Activated CD8-positive, alpha-beta memory T cell treated with anti-CD3 and anti-CD28 coated beads, Interleukin-2, amount 10 ng/mL, durations not matched to agents 7 days and 5 days (primary cell): Measurements from ENCODE around the gene TMPRSS9. TPM values are rescaled to one million over a fixed set of nuclear protein-coding genes. Genes with fewer than 3 reads are reported as not detected.
A peak's percentile ranks its signal among the peaks of the same experiment; 100 is the strongest.

Source experiments
- ATAC-seq: fragments of 150-1000 bp; cut with Tn5 transposase; one replicate; pipeline ENCODE4 v1.10.0; 2021; ENCODE audit warnings: moderate library complexity
- CTCF ChIA-PET: fragments of 350-600 bp; sonication (Branson Sonifier 250); formaldehyde crosslinking; loops from one replicate; lab custom pipeline; 2021; ENCODE audit warnings: antibody characterized with exemption; lab: Charles Lee
- DNase-seq: peaks from one replicate; pipeline ENCODE4 v3.0.0-alpha.2; 2020
- H3K27ac Mint-ChIP-seq: one replicate; pipeline ENCODE4 v1.8.0; 2021; ENCODE audit warnings: mild to moderate bottlenecking, mixed read lengths
- H3K27me3 Mint-ChIP-seq: one replicate; pipeline ENCODE4 v1.8.0; 2021; ENCODE audit warnings: mixed read lengths
- H3K36me3 Mint-ChIP-seq: one replicate; pipeline ENCODE4 v1.8.0; 2021; ENCODE audit warnings: mild to moderate bottlenecking, mixed read lengths
- H3K4me1 Mint-ChIP-seq: one replicate; pipeline ENCODE4 v1.8.0; 2021; ENCODE audit warnings: mixed read lengths
- H3K4me3 Mint-ChIP-seq: one replicate; pipeline ENCODE4 v1.8.0; 2021; ENCODE audit warnings: mild to moderate bottlenecking, moderate library complexity, mixed read lengths
- H3K9me3 Mint-ChIP-seq: one replicate; pipeline ENCODE4 v1.8.0; 2022; ENCODE audit warnings: low read depth, mixed read lengths
- total RNA-seq, 2 experiments: library from RNA; stranded (reverse); gene quantifications; one replicate each; pipeline ENCODE4 v1.2.3, GENCODE V29; 2021

TMPRSS9 gene
- total RNA-seq, 2 experiments from 2014 or later: not detected

DNA sequence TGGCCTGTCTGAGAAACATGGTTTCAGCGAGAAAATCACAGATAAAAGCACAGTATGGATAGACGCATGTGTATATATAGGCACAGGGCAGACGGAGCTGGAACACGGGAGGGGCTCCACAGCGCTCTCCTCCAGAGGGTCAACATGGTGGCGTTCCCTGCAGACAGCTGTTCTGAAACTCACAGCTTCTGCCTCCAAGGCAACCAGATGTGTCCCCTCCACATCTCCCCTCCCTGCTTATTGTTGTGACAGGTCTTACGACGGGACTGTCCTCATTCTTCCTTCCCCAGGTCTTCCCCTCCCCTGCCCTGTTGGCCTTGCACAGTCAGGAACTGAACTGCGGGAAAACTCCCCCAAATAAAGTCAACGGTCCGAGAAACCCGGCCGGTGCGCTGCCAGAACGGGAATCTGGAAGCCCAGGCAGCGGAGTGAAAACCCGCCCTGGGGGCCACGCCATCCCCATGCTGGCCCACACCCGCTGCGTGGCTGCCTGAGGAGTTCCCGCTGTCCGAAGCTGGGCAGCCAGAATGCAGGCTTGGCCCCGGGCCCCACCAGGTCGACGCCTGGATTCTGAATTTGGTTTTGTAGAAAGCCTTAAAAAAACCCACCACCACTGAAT, 70.0 kb downstream of the TMPRSS9 start:
- CTCF ChIA-PET: interaction anchor here (1.0 kb wide), 1 partner anchor 218 kb away, joined by 3 read pairs; no protein-coding TSS in a partner anchor
- DNase-seq: no peak
- Mint-ChIP-seq H3K27me3 (no peaks in the 10 kb centered on the region), H3K36me3 (peaks cover 24% of the 10 kb centered on the region), H3K4me3 (no peak overlapping the region), H3K9me3 (no peaks in the 10 kb centered on the region), H3K4me1 (peaks cover 12% of the 10 kb centered on the region), H3K27ac (peak overlapping the region; percentile 16)
- no peak for ATAC-seq

DNA sequence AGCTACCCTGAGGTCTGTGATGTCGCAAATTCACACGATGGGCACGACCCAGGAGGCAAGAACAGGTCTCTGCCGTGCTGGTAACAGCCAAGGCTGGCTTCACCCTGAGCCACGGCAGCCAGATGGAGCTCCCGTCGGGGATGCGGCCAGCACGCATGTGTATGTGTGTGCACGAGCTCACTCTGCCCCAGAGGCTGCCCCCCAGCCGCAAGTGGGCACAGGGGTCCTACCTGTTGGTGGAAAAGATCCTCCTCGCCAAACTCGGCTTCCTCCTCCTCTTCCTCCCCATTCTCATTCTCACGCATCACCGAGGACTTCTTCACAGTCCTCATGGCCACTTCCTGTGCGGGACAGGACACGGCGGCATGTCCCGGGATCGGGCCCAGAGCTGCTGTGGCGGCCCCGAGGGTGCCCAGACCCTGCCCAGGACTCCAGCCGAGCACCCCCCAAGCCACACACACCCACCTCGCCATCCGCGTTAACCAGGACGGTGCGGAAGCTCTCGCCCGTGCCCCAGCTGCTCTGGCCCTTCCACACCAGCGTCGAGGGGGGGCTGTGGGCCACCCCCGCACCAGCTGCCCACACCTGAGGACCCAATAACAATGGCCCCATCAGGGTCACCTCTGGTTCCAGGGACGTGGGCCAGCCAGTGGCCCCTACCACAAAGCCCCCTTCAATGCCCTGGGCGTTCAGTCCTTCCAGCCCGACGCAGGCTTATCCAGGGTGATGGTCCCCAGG, 71.4 kb downstream of the TMPRSS9 start:
- no peak overlapping the region for H3K27ac Mint-ChIP-seq

GRCh38 chr19:2432131-2432848, 72.2 kb downstream of the TMPRSS9 start:
- Mint-ChIP-seq H3K27ac (no peak overlapping the region), H3K27me3 (no peaks in the 10 kb centered on the region), H3K4me3 (no peak overlapping the region), H3K36me3 (peaks cover 28% of the 10 kb centered on the region), H3K4me1 (peaks cover 7% of the 10 kb centered on the region), H3K9me3 (no peaks in the 10 kb centered on the region)
- ATAC-seq: no peak
- no peak for DNase-seq
- CTCF ChIA-PET: no interaction called here

More for the DNA sequence above, 71.4 kb downstream of the TMPRSS9 start:
- Mint-ChIP-seq H3K36me3 (peaks cover 26% of the 10 kb centered on the region), H3K4me1 (peaks cover 8% of the 10 kb centered on the region), H3K4me3 (no peak overlapping the region), H3K27me3 (no peaks in the 10 kb centered on the region), H3K9me3 (no peaks in the 10 kb centered on the region)
- CTCF ChIA-PET: interaction anchor here (1.0 kb wide), 1 partner anchor 183 kb away, joined by 3 read pairs; no protein-coding TSS in a partner anchor
- ATAC-seq (no peak), DNase-seq (no peak)

DNA sequence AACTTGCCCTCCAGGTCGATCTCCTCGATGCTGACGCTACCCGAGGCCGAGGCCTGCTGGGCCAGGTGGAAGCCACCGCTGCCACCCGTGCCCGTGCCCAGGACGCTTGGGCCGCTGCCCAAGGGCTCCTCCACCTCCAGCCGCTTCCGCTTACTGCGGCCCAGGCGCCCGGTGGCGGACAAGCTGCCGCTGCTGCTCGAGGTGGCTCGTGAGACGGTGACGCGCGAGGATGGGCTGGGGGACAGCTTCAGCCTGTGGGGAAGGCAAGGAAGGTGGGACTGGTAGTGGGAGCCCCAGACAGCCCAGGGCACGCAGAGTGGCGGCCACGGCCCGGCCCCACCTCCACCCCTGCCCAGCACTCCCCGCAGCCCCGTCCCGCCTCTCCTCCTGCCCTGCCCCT, 73.8 kb downstream of the TMPRSS9 start:
- Mint-ChIP-seq H3K4me1 (no peaks in the 10 kb centered on the region), H3K27ac (no peak overlapping the region), H3K36me3 (peaks cover 33% of the 10 kb centered on the region), H3K4me3 (no peak overlapping the region), H3K9me3 (no peaks in the 10 kb centered on the region), H3K27me3 (no peaks in the 10 kb centered on the region)
- ATAC-seq (no peak), DNase-seq (no peak)
- CTCF ChIA-PET: no interaction called here

GRCh38 chr19:2434267-2434666, 74.2 kb downstream of the TMPRSS9 start:
- DNase-seq: no peak
- no peaks in the 10 kb centered on the region for H3K9me3 Mint-ChIP-seq
- CTCF ChIA-PET: no interaction called here
- peaks cover 33% of the 10 kb centered on the region for H3K36me3 Mint-ChIP-seq
- no peaks in the 10 kb centered on the region for H3K4me1 Mint-ChIP-seq
- no peak overlapping the region for H3K4me3 Mint-ChIP-seq
- H3K27me3 Mint-ChIP-seq: no peaks in the 10 kb centered on the region
- no peak overlapping the region for H3K27ac Mint-ChIP-seq
- no peak for ATAC-seq

GRCh38 chr19:2434721-2435265, 74.7 kb downstream of the TMPRSS9 start:
- Mint-ChIP-seq H3K27ac (no peak overlapping the region), H3K9me3 (no peaks in the 10 kb centered on the region), H3K27me3 (no peaks in the 10 kb centered on the region), H3K36me3 (peaks cover 32% of the 10 kb centered on the region), H3K4me1 (no peaks in the 10 kb centered on the region), H3K4me3 (no peak overlapping the region)
- DNase-seq: no peak
- CTCF ChIA-PET: no interaction called here
- ATAC-seq: no peak

DNA sequence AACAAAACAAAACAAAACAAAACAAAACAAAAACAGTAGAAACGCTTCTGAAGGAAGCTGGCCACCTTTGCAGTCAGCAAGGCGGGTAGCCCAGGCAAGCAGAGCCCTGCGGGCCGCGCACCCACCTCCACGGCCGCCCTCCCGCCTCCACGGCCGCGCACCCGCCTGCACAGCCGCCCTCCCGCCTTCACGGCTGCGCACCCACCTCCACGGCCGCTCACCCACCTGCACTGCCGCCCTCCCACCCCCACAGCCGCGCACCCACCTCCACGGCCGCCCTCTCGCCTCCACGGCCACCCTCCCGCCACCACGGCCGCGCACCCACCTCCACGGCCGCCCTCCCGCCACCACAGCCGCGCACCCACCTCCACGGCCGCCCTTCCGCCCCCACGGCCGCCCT, 76.3 kb downstream of the TMPRSS9 start:
- Mint-ChIP-seq H3K4me1 (no peaks in the 10 kb centered on the region), H3K4me3 (no peak overlapping the region), H3K36me3 (peaks cover 27% of the 10 kb centered on the region), H3K27me3 (no peaks in the 10 kb centered on the region), H3K9me3 (no peaks in the 10 kb centered on the region), H3K27ac (no peak overlapping the region)
- CTCF ChIA-PET: no interaction called here
- no peak for ATAC-seq
- DNase-seq: no peak

- Mint-ChIP-seq H3K36me3 (peaks cover 27% of the 10 kb centered on the region), H3K4me1 (no peaks in the 10 kb centered on the region), H3K27ac (no peak overlapping the region), H3K4me3 (no peak overlapping the region), H3K27me3 (no peaks in the 10 kb centered on the region), H3K9me3 (no peaks in the 10 kb centered on the region)
- DNase-seq (no peak), ATAC-seq (no peak)
- CTCF ChIA-PET: no interaction called here
These were observed 76.9 kb downstream of the TMPRSS9 start for GRCh38 chr19:2436926-2437325.

GRCh38 chr19:2438178-2438577, 78.1 kb downstream of the TMPRSS9 start:
- Mint-ChIP-seq H3K9me3 (no peaks in the 10 kb centered on the region), H3K36me3 (peaks cover 31% of the 10 kb centered on the region), H3K4me1 (no peaks in the 10 kb centered on the region), H3K4me3 (no peak overlapping the region), H3K27ac (no peak overlapping the region), H3K27me3 (no peaks in the 10 kb centered on the region)
- DNase-seq: no peak
- no peak for ATAC-seq
- CTCF ChIA-PET: no interaction called here

DNA sequence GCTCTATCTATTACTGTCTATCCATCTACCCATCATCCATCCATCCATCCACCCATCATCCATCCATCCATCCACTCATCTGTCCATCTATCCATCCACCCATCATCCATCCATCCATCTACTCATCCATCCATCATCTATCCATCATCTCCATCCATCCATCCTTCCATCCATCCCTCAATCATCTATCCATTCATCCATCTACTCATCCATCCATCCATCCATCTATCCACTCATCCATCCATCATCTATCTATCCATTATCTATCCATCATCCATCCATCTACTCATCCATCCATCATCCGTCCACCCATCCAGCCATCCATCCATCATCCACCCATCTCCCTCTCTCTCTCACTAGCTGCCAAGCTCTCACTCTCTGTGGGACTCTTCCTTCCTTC, 80.5 kb downstream of the TMPRSS9 start:
- ATAC-seq: no peak
- Mint-ChIP-seq H3K4me3 (no peak overlapping the region), H3K27me3 (no peaks in the 10 kb centered on the region), H3K27ac (no peak overlapping the region), H3K36me3 (peaks cover 25% of the 10 kb centered on the region), H3K4me1 (no peaks in the 10 kb centered on the region), H3K9me3 (no peaks in the 10 kb centered on the region)
- CTCF ChIA-PET: no interaction called here
- DNase-seq: no peak

DNA sequence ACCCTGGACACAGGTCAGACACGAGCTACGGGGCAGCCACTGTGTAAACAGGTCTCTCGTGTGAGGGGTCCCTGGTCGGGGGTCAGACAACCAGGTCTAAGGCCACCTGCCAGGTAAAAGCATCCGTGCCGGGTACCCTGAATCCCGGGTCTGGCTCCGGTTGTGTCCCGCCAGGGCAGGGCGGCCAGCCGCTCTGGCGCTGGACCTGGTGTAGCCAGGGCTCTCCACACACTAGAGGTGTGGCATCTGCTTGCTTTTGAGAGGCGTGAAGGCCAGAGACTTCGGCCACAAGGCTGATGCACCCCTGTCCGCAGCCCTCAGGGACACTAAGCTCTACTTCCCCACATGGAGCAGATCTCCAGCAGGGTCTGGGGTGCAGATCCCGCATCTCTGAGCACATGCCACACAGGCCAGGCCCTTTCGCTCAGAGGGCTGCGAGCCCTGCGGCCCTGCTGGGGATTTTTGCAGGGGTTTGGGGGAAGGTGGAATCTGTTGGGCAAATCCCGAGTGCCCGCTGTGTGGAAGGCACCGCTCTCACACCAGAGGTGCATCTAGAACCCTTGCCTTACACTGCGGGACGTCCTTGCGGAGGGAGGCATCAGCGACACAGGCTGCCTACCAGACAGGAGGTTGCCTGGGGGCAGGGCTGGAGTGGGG, 81.2 kb downstream of the TMPRSS9 start:
- Mint-ChIP-seq H3K4me3 (no peak overlapping the region), H3K4me1 (no peaks in the 10 kb centered on the region), H3K27ac (no peak overlapping the region), H3K9me3 (no peaks in the 10 kb centered on the region), H3K27me3 (no peaks in the 10 kb centered on the region), H3K36me3 (peaks cover 25% of the 10 kb centered on the region)
- DNase-seq (no peak), ATAC-seq (no peak)
- CTCF ChIA-PET: interaction anchor here (1.0 kb wide), 1 partner anchor 13 kb away, joined by 4 read pairs; the partner anchor contains the start of gene TIMM13

DNA sequence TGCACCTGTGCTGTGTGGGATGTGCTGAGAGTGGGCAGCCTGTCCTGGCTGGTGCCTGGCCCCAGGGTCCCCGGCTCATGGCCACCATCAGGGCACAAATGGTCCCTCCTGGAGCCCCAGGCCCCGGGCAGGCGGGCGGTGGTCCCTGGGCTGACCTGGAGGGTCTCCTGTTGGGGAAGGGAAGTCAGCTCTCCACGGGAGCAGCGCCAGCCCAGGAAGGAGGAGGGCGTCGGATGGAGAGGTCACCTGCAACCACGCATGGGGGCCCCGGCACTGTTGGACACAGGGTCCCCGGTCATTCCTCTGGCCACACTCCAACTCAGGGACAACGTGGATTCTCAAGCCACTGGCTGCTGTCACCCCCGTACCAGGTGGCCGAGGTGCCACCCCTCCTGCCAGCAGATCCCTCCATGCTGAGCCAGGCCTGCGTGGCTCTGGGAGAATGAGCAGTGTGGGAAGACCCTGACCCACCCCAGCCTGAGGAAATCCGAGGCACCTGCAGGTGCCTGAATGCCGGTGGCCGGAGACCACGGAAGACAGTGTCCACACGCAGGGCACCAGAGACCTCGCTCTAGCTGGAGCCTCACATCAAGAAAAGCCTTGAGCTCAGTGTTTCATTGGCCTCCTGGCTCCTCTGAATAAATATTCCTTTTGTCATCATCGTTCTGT, 83.2 kb downstream of the TMPRSS9 start:
- DNase-seq: no peak
- no peak overlapping the region for H3K4me3 Mint-ChIP-seq
- peaks cover 14% of the 10 kb centered on the region for H3K4me1 Mint-ChIP-seq
- H3K27ac Mint-ChIP-seq: no peak overlapping the region
- peaks cover 18% of the 10 kb centered on the region for H3K36me3 Mint-ChIP-seq
- no peaks in the 10 kb centered on the region for H3K9me3 Mint-ChIP-seq
- no peaks in the 10 kb centered on the region for H3K27me3 Mint-ChIP-seq
- CTCF ChIA-PET: no interaction called here
- no peak for ATAC-seq

- no peaks in the 10 kb centered on the region for H3K27me3 Mint-ChIP-seq
- no peak overlapping the region for H3K4me3 Mint-ChIP-seq
- ATAC-seq: no peak
- H3K9me3 Mint-ChIP-seq: no peaks in the 10 kb centered on the region
- peaks cover 18% of the 10 kb centered on the region for H3K36me3 Mint-ChIP-seq
- no peak for DNase-seq
- CTCF ChIA-PET: no interaction called here
- H3K4me1 Mint-ChIP-seq: peaks cover 15% of the 10 kb centered on the region
- H3K27ac Mint-ChIP-seq: no peak overlapping the region
These were observed 83.7 kb downstream of the TMPRSS9 start for GRCh38 chr19:2443785-2444182.
